GM23338 (cell line): ENCODE results near the gene AFF3. TPM values are rescaled to one million over a fixed set of nuclear protein-coding genes. Genes with fewer than 3 reads are reported as not detected.

ENCODE experiments used
- ATAC-seq: fragments of 200-7000 bp; cut with Tn5 transposase; 3 replicates; pipeline ENCODE4 v1.9.1; 2020
- DNase-seq: peaks from one replicate; pipeline ENCODE4 v3.0.0-alpha.2; 2015; ENCODE audit warnings: low spot score
- H2AFZ ChIP-seq: fragments of 200-600 bp; sonication (generic); 2 replicates; pipeline ENCODE4 v1.8.0; 2016; ENCODE audit warnings: antibody characterized with exemption, mild to moderate bottlenecking, moderate library complexity
- H3F3A ChIP-seq: fragments of 200-600 bp; sonication (generic); replicated peaks from 2 replicates; pipeline ENCODE4 v1.8.0; 2017; ENCODE audit warnings: antibody characterized with exemption, mixed run types, low read depth
- H3K27ac ChIP-seq: fragments of 200-600 bp; sonication (generic); 2 replicates; pipeline ENCODE4 v1.6.1; 2016; ENCODE audit warnings: low read depth
- H3K27me3 ChIP-seq: fragments of 200-600 bp; sonication (generic); 2 replicates; pipeline ENCODE4 v1.8.0; 2016; ENCODE audit warnings: mild to moderate bottlenecking, mixed run types, moderate library complexity; ENCODE audit not compliant: insufficient read depth
- H3K36me3 ChIP-seq: fragments of 200-600 bp; sonication (generic); 2 replicates; pipeline ENCODE4 v1.8.0; 2016; ENCODE audit warnings: mild to moderate bottlenecking; ENCODE audit not compliant: insufficient read depth
- H3K4me1 ChIP-seq: fragments of 200-600 bp; sonication (generic); 2 replicates; pipeline ENCODE4 v1.8.0; 2016; ENCODE audit warnings: mild to moderate bottlenecking, moderate library complexity; ENCODE audit not compliant: insufficient read depth
- H3K4me2 ChIP-seq: fragments of 200-600 bp; sonication (generic); 2 replicates; pipeline ENCODE4 v1.7.1; 2017; ENCODE audit warnings: mixed run types
- H3K4me3 ChIP-seq: fragments of 200-600 bp; sonication (generic); 2 replicates; pipeline ENCODE4 v1.6.1; 2016; ENCODE audit warnings: mixed run types
- H3K79me2 ChIP-seq: fragments of 200-600 bp; sonication (generic); replicated peaks from 2 replicates; pipeline ENCODE4 v1.8.0; 2017; ENCODE audit warnings: mild to moderate bottlenecking; ENCODE audit not compliant: insufficient read depth
- H3K9me2 ChIP-seq: fragments of 200-600 bp; sonication (generic); 2 replicates; pipeline ENCODE4 v1.8.0; 2017; ENCODE audit not compliant: insufficient read depth
- H4K20me1 ChIP-seq: fragments of 200-600 bp; sonication (generic); replicated peaks from 2 replicates; pipeline ENCODE4 v1.8.0; 2017; ENCODE audit warnings: mild to moderate bottlenecking; ENCODE audit not compliant: insufficient read depth
- H3K27ac Mint-ChIP-seq: 2 replicates; pipeline ENCODE4 v1.8.0; 2020; ENCODE audit warnings: inconsistent platforms, mild to moderate bottlenecking, moderate library complexity, mixed read lengths
- H3K27me3 Mint-ChIP-seq: 3 replicates; pipeline ENCODE4 v1.8.0; 2022; ENCODE audit warnings: low read depth, mild to moderate bottlenecking, moderate library complexity, mixed read lengths, inconsistent platforms; ENCODE audit not compliant: insufficient read depth, poor library complexity
- H3K36me3 Mint-ChIP-seq: 3 replicates; pipeline ENCODE4 v1.8.0; 2021; ENCODE audit warnings: low read depth, mild to moderate bottlenecking, inconsistent platforms, moderate library complexity, mixed read lengths
- H3K4me1 Mint-ChIP-seq: 3 replicates; pipeline ENCODE4 v1.8.0; 2020; ENCODE audit warnings: mild to moderate bottlenecking, inconsistent platforms, mixed read lengths
- H3K4me3 Mint-ChIP-seq: 3 replicates; pipeline ENCODE4 v1.8.0; 2021; ENCODE audit warnings: moderate library complexity, mild to moderate bottlenecking, inconsistent platforms, mixed read lengths
- H3K9me3 Mint-ChIP-seq: 3 replicates; pipeline ENCODE4 v1.8.0; 2020; ENCODE audit warnings: moderate library complexity, mild to moderate bottlenecking, inconsistent platforms, mixed read lengths
- CREB1 ChIP-seq: fragments of 250-450 bp; sonication (Bioruptor Pico); IDR thresholded peaks from 2 replicates; pipeline ENCODE4 v1.5.0; 2020; ENCODE audit warnings: low read depth, mild to moderate bottlenecking, moderate library complexity
- CTCF ChIP-seq, 2 experiments: fragments of 200-600 bp in 1 of 2; sonication (generic) in 1 of 2; conservative IDR thresholded peaks; 2 replicates each; pipeline versions ENCODE4 v1.5.1 to v1.6.1; 2016 to 2017; ENCODE audit warnings: antibody characterized with exemption in 2 of 2, low read depth in 2 of 2, mild to moderate bottlenecking in 2 of 2, moderate library complexity in 1 of 2
- ETS1 ChIP-seq: IDR thresholded peaks from 2 replicates; pipeline ENCODE4 v1.6.1; 2016; ENCODE audit warnings: antibody characterized with exemption
- EZH2 ChIP-seq: fragments of 200-600 bp; sonication (generic); IDR thresholded peaks from one replicate; pipeline ENCODE4 v1.8.0; 2017; ENCODE audit warnings: antibody characterized with exemption, mild to moderate bottlenecking, low read depth; ENCODE audit not compliant: unreplicated experiment
- EZH2phosphoT487 ChIP-seq: fragments of 200-600 bp; sonication (generic); IDR thresholded peaks from one replicate; pipeline ENCODE4 v1.8.1; 2018; ENCODE audit warnings: antibody characterized with exemption; ENCODE audit not compliant: unreplicated experiment
- JUNB ChIP-seq: IDR thresholded peaks from one replicate; pipeline ENCODE4 v1.6.1; 2016; ENCODE audit warnings: antibody characterized with exemption; ENCODE audit not compliant: unreplicated experiment
- NANOG ChIP-seq: IDR thresholded peaks from 2 replicates; pipeline ENCODE4 v1.6.1; 2016; ENCODE audit warnings: antibody characterized with exemption, borderline replicate concordance
- POLR2AphosphoS5 ChIP-seq: IDR thresholded peaks from 2 replicates; pipeline ENCODE4 v1.6.1; 2016; ENCODE audit warnings: antibody characterized with exemption, low read depth
- REST ChIP-seq: IDR thresholded peaks from one replicate; pipeline ENCODE4 v1.6.1; 2018; ENCODE audit warnings: antibody characterized with exemption; ENCODE audit not compliant: unreplicated experiment
- STAT1 ChIP-seq: IDR thresholded peaks from one replicate; pipeline ENCODE4 v1.6.1; 2016; ENCODE audit warnings: antibody characterized with exemption; ENCODE audit not compliant: unreplicated experiment
- ZNF114 ChIP-seq: fragments of 250-450 bp; sonication (Bioruptor Pico); IDR thresholded peaks from 2 replicates; pipeline ENCODE4 v1.5.0; 2020; ENCODE audit warnings: mild to moderate bottlenecking, moderate library complexity
- ZNF331 ChIP-seq: fragments of 250-450 bp; sonication (Bioruptor Pico); IDR thresholded peaks from 2 replicates; pipeline ENCODE4 v1.5.0; 2020; ENCODE audit warnings: low read depth, mild to moderate bottlenecking, moderate library complexity
- ZNF462 ChIP-seq: fragments of 250-450 bp; sonication (Bioruptor Pico); IDR thresholded peaks from 2 replicates; pipeline ENCODE4 v1.5.0; 2020; ENCODE audit warnings: mild to moderate bottlenecking, moderate library complexity
- polyA plus RNA-seq: library from polyadenylated mRNA; unstranded; fragments of >200 nt; fragmentation: Nextera tagmentation; extraction: Ambion mirVana; gene quantifications from 2 replicates; pipeline ENCODE4 v1.2.1, GENCODE V29; 2016
- total RNA-seq: library from RNA; depleted of rRNA; stranded (reverse); fragments of >200 nt; shearing (Covaris generic); gene quantifications from 2 replicates; pipeline ENCODE4 v1.2.3, GENCODE V29; 2014

Gene AFF3
- total and polyA plus RNA-seq, 2 experiments from 2014 or later: 0.73 to 1.4 TPM

GRCh38 chr2:99595373-99595772, 547.0 kb downstream of the AFF3 start:
- Mint-ChIP-seq H3K4me1 (no peaks in the 10 kb centered on the region), H3K36me3 (no peaks in the 10 kb centered on the region), H3K9me3 (no peaks in the 10 kb centered on the region), H3K4me3 (no peak overlapping the region), H3K27ac (no peak overlapping the region), H3K27me3 (peaks cover 2% of the 10 kb centered on the region)
- Histone ChIP-seq H2AFZ (no peak overlapping the region), H3K36me3 (no peaks in the 10 kb centered on the region), H3K27ac (no peak overlapping the region), H3K4me3 (no peak overlapping the region), H3F3A (no peaks in the 10 kb centered on the region), H4K20me1 (no peaks in the 10 kb centered on the region), H3K4me1 (no peaks in the 10 kb centered on the region), H3K79me2 (no peaks in the 10 kb centered on the region), H3K4me2 (no peak overlapping the region), H3K9me2 (no peaks in the 10 kb centered on the region), H3K27me3 (no peaks in the 10 kb centered on the region)
- TF ChIP-seq NANOG (no peak), EZH2 (no peak), ZNF331 (CRISPR knock-in tag) (no peak), EZH2phosphoT487 (no peak), REST (no peak), STAT1 (no peak), CREB1 (no peak), POLR2AphosphoS5 (no peak), CTCF (conservative IDR thresholded peaks at IDR 0.05; ENCODE audit: low read depth in 2 of 2) (no peak), ZNF114 (CRISPR knock-in tag) (no peak), ZNF462 (no peak), JUNB (no peak), ETS1 (no peak)
- no peak for ATAC-seq
- DNase-seq: no peak
